ENCODE data around the gene METTL14.

The METTL14 gene

DNA sequence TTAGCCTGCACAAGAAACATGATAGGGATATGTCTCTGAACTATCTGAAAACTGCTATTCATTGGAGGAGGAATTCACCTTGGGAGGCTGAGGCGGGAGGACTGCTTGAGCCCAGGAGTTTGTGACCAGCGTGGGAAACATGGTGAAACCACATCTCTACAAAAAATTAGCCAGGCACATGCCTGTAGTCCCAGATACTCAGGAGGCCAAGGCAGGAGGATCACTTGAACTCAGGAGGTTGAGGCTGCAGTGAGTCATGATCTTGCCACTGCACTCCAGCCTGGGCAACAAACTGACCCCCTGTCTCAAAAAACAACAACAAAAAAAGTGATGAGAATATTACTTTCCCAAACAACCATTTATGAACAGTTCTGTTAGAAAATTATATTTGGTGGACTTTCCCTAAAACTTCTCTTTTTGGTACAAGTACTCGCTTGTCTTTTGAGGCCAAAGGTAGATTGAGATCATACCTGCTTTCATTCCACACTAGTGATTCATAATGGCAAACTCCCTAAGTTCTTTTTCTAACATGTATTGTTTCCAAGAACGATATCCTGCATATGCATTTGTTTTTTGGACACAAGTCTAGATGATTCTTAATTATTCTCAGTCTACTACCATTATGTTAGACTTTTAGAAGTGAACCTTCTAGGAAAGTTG is 33.4 kb downstream of the METTL14 start:
- Histone ChIP-seq H3K4me1 (ENCODE audit: control extremely low read depth in 1 of 4, control insufficient read depth in 4 of 4, insufficient read depth in 4 of 4, low read length in 3 of 4) (no peaks in the 10 kb centered on the region), H3K9me3 (ENCODE audit: control extremely low read depth in 1 of 5, control insufficient read depth in 4 of 5, insufficient read depth in 2 of 5, low read depth in 1 of 5, low read length in 4 of 5) (no peaks in the 10 kb centered on the region), H3K27ac (ENCODE audit: insufficient read depth in 1 of 2, low read depth in 1 of 2, low read length in 2 of 2, poor library complexity in 1 of 2, severe bottlenecking in 2 of 2) (no peak overlapping the region), H3K27me3 (replicated peaks in 2 of 5; ENCODE audit: control insufficient read depth in 4 of 5, insufficient read depth in 5 of 5, low read length in 4 of 5) (no peaks in the 10 kb centered on the region), H3K4me3 (ENCODE audit: control insufficient read depth in 1 of 7, extremely low read depth in 1 of 7, insufficient read depth in 4 of 7, low read depth in 2 of 7, low read length in 6 of 7) (no peak overlapping the region), H3K36me3 (ENCODE audit: control insufficient read depth in 4 of 4, insufficient read depth in 4 of 4, low read length in 3 of 4) (peaks cover 0 to 6% (median 3%) of the 10 kb centered on the region in 4 experiments)
- CTCF ChIA-PET, result no interaction called here
- POLR2A ChIA-PET, result no interaction called here
- WGBS (ENCODE audit: insufficient coverage), result 80% methylated on average over 2 of the region's 4 CpGs
- no peak for DNase-seq

DNA sequence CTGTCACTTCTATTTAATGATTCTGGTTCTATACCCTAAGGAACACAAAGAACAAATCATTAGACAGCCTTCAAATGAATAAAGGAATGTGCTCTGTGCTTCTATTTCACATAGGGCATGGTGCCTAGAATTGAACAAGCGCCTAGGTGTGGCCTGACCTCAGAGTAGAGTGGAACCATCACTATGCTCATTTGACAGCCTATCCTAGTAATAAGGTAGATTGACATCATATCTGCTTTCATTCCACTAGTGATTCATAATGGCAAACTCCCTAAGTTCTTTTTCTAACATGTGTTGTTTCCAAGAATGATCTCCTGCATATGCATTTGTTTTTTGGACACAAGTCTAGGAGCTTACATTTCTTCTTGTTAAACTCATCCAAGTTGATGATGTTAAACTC is 36.6 kb downstream of the METTL14 start:
- no peak overlapping the region for H3K27ac ChIP-seq (ENCODE audit: insufficient read depth in 1 of 2, low read depth in 1 of 2, low read length in 2 of 2, poor library complexity in 1 of 2, severe bottlenecking in 2 of 2)
- WGBS (ENCODE audit: insufficient coverage), result no CpG with 5 or more reads among the region's 1 CpG
- DNase-seq, result no peak
- ChIA-PET POLR2A (no interaction called here), CTCF (no interaction called here)
- H3K4me3 ChIP-seq (ENCODE audit: control insufficient read depth in 1 of 7, extremely low read depth in 1 of 7, insufficient read depth in 4 of 7, low read depth in 2 of 7, low read length in 6 of 7), result no peak overlapping the region
- no peaks in the 10 kb centered on the region for H3K4me1 ChIP-seq (ENCODE audit: control extremely low read depth in 1 of 4, control insufficient read depth in 4 of 4, insufficient read depth in 4 of 4, low read length in 3 of 4)
- H3K27me3 ChIP-seq (replicated peaks in 2 of 5; ENCODE audit: control insufficient read depth in 4 of 5, insufficient read depth in 5 of 5, low read length in 4 of 5), result no peaks in the 10 kb centered on the region
- H3K36me3 ChIP-seq (ENCODE audit: control insufficient read depth in 4 of 4, insufficient read depth in 4 of 4, low read length in 3 of 4), result peaks cover 3 to 24% (median 12%) of the 10 kb centered on the region in 4 experiments
- no peaks in the 10 kb centered on the region for H3K9me3 ChIP-seq (ENCODE audit: control extremely low read depth in 1 of 5, control insufficient read depth in 4 of 5, insufficient read depth in 2 of 5, low read depth in 1 of 5, low read length in 4 of 5)

GRCh38 chr4:118723369-118723768 is 38.2 kb downstream of the METTL14 start:
- CTCF ChIA-PET, result no interaction called here
- WGBS (ENCODE audit: insufficient coverage), result 92% methylated on average over 3 of the region's 3 CpGs
- Histone ChIP-seq H3K9me3 (ENCODE audit: control extremely low read depth in 1 of 5, control insufficient read depth in 4 of 5, insufficient read depth in 2 of 5, low read depth in 1 of 5, low read length in 4 of 5) (no peaks in the 10 kb centered on the region), H3K4me3 (ENCODE audit: control insufficient read depth in 1 of 7, extremely low read depth in 1 of 7, insufficient read depth in 4 of 7, low read depth in 2 of 7, low read length in 6 of 7) (no peak overlapping the region), H3K27ac (ENCODE audit: insufficient read depth in 1 of 2, low read depth in 1 of 2, low read length in 2 of 2, poor library complexity in 1 of 2, severe bottlenecking in 2 of 2) (no peak overlapping the region), H3K27me3 (replicated peaks in 2 of 5; ENCODE audit: control insufficient read depth in 4 of 5, insufficient read depth in 5 of 5, low read length in 4 of 5) (no peaks in the 10 kb centered on the region), H3K36me3 (ENCODE audit: control insufficient read depth in 4 of 4, insufficient read depth in 4 of 4, low read length in 3 of 4) (peaks cover 7 to 31% (median 22%) of the 10 kb centered on the region in 4 experiments), H3K4me1 (ENCODE audit: control extremely low read depth in 1 of 4, control insufficient read depth in 4 of 4, insufficient read depth in 4 of 4, low read length in 3 of 4) (no peaks in the 10 kb centered on the region)
- DNase-seq, result no peak
- POLR2A ChIA-PET, result no interaction called here

DNA sequence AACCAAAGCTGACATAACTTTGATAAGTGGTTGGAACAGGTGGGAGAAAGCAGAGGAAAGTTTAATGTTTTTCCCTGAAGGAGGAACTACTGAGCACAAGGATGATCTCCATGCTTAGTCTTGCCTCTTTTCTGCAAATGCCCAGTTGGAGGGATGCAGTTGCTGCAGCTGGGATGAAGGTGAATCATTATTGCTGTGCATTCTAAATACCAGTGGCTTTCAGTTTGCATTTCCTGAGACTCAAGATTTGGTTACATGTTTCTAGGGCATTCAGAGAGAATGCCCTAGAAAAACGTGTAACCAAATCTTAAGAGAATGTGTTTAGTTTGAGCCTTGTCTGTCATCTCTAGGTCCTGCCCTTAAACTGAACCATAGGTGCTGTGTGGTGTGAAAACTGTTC is 42.2 kb downstream of the METTL14 start:
- no peak for DNase-seq
- CTCF ChIA-PET, result interaction anchor here (0.6 to 1.9 kb wide), 3 partner anchors 14 to 163 kb away, joined by 3 to 5 read pairs (median 3); no protein-coding TSS in a partner anchor
- Histone ChIP-seq H3K36me3 (ENCODE audit: control insufficient read depth in 4 of 4, insufficient read depth in 4 of 4, low read length in 3 of 4) (peaks cover 7 to 50% (median 38%) of the 10 kb centered on the region in 4 experiments), H3K27ac (ENCODE audit: insufficient read depth in 1 of 2, low read depth in 1 of 2, low read length in 2 of 2, poor library complexity in 1 of 2, severe bottlenecking in 2 of 2) (no peak overlapping the region), H3K4me1 (ENCODE audit: control extremely low read depth in 1 of 4, control insufficient read depth in 4 of 4, insufficient read depth in 4 of 4, low read length in 3 of 4) (no peaks in the 10 kb centered on the region), H3K27me3 (replicated peaks in 2 of 5; ENCODE audit: control insufficient read depth in 4 of 5, insufficient read depth in 5 of 5, low read length in 4 of 5) (no peaks in the 10 kb centered on the region), H3K9me3 (ENCODE audit: control extremely low read depth in 1 of 5, control insufficient read depth in 4 of 5, insufficient read depth in 2 of 5, low read depth in 1 of 5, low read length in 4 of 5) (no peaks in the 10 kb centered on the region), H3K4me3 (ENCODE audit: control insufficient read depth in 1 of 7, extremely low read depth in 1 of 7, insufficient read depth in 4 of 7, low read depth in 2 of 7, low read length in 6 of 7) (no peak overlapping the region)
- no CpG with 5 or more reads among the region's 1 CpG for WGBS (ENCODE audit: insufficient coverage)
- POLR2A ChIA-PET, result no interaction called here

GRCh38 chr4:118729287-118730286 is 44.4 kb downstream of the METTL14 start:
- no peak overlapping the region for H3K27ac ChIP-seq (ENCODE audit: insufficient read depth in 1 of 2, low read depth in 1 of 2, low read length in 2 of 2, poor library complexity in 1 of 2, severe bottlenecking in 2 of 2)

GRCh38 chr4:118730683-118731082 is 45.5 kb downstream of the METTL14 start:
- ChIA-PET CTCF (interaction anchor here (1.1 kb wide), 1 partner anchor 12 kb away, joined by 3 read pairs; no protein-coding TSS in a partner anchor), POLR2A (no interaction called here)
- H3K9me3 ChIP-seq (ENCODE audit: control extremely low read depth in 1 of 5, control insufficient read depth in 4 of 5, insufficient read depth in 2 of 5, low read depth in 1 of 5, low read length in 4 of 5), result no peaks in the 10 kb centered on the region
- no peak overlapping the region for H3K27ac ChIP-seq (ENCODE audit: insufficient read depth in 1 of 2, low read depth in 1 of 2, low read length in 2 of 2, poor library complexity in 1 of 2, severe bottlenecking in 2 of 2)
- no peak overlapping the region for H3K4me3 ChIP-seq (ENCODE audit: control insufficient read depth in 1 of 7, extremely low read depth in 1 of 7, insufficient read depth in 4 of 7, low read depth in 2 of 7, low read length in 6 of 7)
- no peaks in the 10 kb centered on the region for H3K27me3 ChIP-seq (replicated peaks in 2 of 5; ENCODE audit: control insufficient read depth in 4 of 5, insufficient read depth in 5 of 5, low read length in 4 of 5)
- peaks cover 8 to 52% (median 35%) of the 10 kb centered on the region in 4 experiments for H3K36me3 ChIP-seq (ENCODE audit: control insufficient read depth in 4 of 4, insufficient read depth in 4 of 4, low read length in 3 of 4)
- H3K4me1 ChIP-seq (ENCODE audit: control extremely low read depth in 1 of 4, control insufficient read depth in 4 of 4, insufficient read depth in 4 of 4, low read length in 3 of 4), result no peaks in the 10 kb centered on the region
- DNase-seq, result no peak

More at GRCh38 chr4:118729287-118730286, 44.4 kb downstream of the METTL14 start:
- ChIA-PET CTCF (interaction anchor here (1.1 kb wide), 1 partner anchor 13 kb away, joined by 3 read pairs; no protein-coding TSS in a partner anchor), POLR2A (no interaction called here)
- Histone ChIP-seq H3K4me3 (ENCODE audit: control insufficient read depth in 1 of 7, extremely low read depth in 1 of 7, insufficient read depth in 4 of 7, low read depth in 2 of 7, low read length in 6 of 7) (no peak overlapping the region), H3K36me3 (ENCODE audit: control insufficient read depth in 4 of 4, insufficient read depth in 4 of 4, low read length in 3 of 4) (peaks cover 5 to 55% (median 42%) of the 10 kb centered on the region in 4 experiments), H3K27me3 (replicated peaks in 2 of 5; ENCODE audit: control insufficient read depth in 4 of 5, insufficient read depth in 5 of 5, low read length in 4 of 5) (no peaks in the 10 kb centered on the region), H3K4me1 (ENCODE audit: control extremely low read depth in 1 of 4, control insufficient read depth in 4 of 4, insufficient read depth in 4 of 4, low read length in 3 of 4) (no peaks in the 10 kb centered on the region), H3K9me3 (ENCODE audit: control extremely low read depth in 1 of 5, control insufficient read depth in 4 of 5, insufficient read depth in 2 of 5, low read depth in 1 of 5, low read length in 4 of 5) (no peaks in the 10 kb centered on the region)
- no peak for DNase-seq
- WGBS (ENCODE audit: insufficient coverage), result 98% methylated on average over 4 of the region's 6 CpGs

Measured in common myeloid progenitor, CD34-positive (primary cell).